BLaER1 treated with 17β-estradiol and CSF1 and Interleukin-3, amounts not matched to agents 10 nM and 100 nM (cell line): ENCODE data around the gene IL1R1.

Experiments used
- H3K27ac ChIP-seq, 11 experiments: shearing (Covaris generic); formaldehyde crosslinking; 2 replicates each; pipeline ENCODE4 v1.8.1; 2022
- H3K27me3 ChIP-seq, 11 experiments: shearing (Covaris generic); formaldehyde crosslinking; 2 replicates each; pipeline ENCODE4 v1.8.1; 2022
- H3K36me3 ChIP-seq, 11 experiments: shearing (Covaris generic); formaldehyde crosslinking; 2 replicates each; pipeline ENCODE4 v1.8.1; 2022
- H3K4me1 ChIP-seq, 10 experiments: shearing (Covaris generic); formaldehyde crosslinking; 2 replicates each; pipeline ENCODE4 v1.8.1; 2022
- H3K4me2 ChIP-seq, 11 experiments: shearing (Covaris generic); formaldehyde crosslinking; 2 replicates each; pipeline ENCODE4 v1.8.1; 2022
- H3K4me3 ChIP-seq, 10 experiments: shearing (Covaris generic); formaldehyde crosslinking; 2 replicates each; pipeline ENCODE4 v1.8.1; 2022
- H3K9ac ChIP-seq, 11 experiments: shearing (Covaris generic); formaldehyde crosslinking; 2 replicates each; pipeline ENCODE4 v1.8.1; 2022
- H3K9me3 ChIP-seq, 11 experiments: shearing (Covaris generic); formaldehyde crosslinking; replicated peaks in 1 of 11; 2 replicates each; pipeline ENCODE4 v1.8.1; 2022
- H4K20me1 ChIP-seq, 11 experiments: shearing (Covaris generic); formaldehyde crosslinking; 2 replicates each; pipeline ENCODE4 v1.8.1; 2022
- Cebpa-rat ChIP-seq, 11 experiments: shearing (Covaris generic); IDR thresholded peaks; 2 replicates each; pipeline ENCODE4 v1.8.1; 2022

IL1R1 gene

DNA sequence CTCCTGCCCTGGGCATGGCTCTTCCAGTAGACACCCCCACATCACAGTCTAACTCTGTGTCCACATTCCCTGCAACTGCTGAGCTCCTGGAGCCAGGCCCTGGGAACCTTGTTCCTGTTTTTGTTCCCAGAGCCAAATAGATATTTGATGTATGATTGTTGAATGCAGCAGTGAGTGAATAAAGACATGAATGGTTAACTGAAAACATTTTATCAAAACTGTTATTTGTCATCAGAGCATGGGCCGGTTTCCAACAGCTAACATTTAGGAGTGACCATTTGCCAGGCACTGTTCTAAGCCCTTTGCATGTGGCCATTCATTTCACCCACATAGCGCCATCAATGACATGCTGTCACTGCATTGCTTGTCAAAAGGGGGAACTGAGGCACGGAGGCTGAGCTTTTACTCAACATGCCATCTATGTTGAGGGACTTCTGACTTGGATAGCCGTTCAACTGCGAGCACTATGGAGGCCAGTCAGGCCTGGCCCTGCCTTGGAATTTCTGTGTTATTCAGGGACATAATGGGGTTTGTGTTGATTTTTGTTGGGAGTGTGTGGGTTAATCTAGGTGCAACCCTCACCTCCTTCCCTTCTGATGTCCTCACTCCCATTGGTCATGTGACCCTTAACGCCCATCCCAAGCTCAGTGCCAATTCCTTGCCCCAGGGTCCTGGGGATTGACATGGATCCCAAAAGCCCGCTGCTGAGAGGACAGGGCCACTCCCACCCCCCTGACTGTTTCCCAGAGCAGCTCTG, 12.6 kb downstream of the IL1R1 start:
- Histone ChIP-seq H3K4me1 (peaks cover 0 to 13% (median 0%) of the 10 kb centered on the region in 10 experiments; a peak in 4 of 20 replicates), H4K20me1 (no peaks in the 10 kb centered on the region), H3K27me3 (no peaks in the 10 kb centered on the region), H3K9ac (no peak overlapping the region), H3K4me3 (no peak overlapping the region), H3K27ac (peak overlapping the region in 5 of 11 experiments; percentile 31 to 57 (median 38); a peak in 7 of 22 replicates), H3K4me2 (peak overlapping the region in 2 of 11 experiments; percentile 34 to 42; a peak in 4 of 22 replicates), H3K36me3 (no peaks in the 10 kb centered on the region; a peak in 1 of 22 replicates), H3K9me3 (peaks cover 7 to 40% (median 26%) of the 10 kb centered on the region in 11 experiments; a peak in 17 of 22 replicates)
- no peak for TF ChIP-seq Cebpa-rat (IDR thresholded peaks at IDR 0.05)

DNA sequence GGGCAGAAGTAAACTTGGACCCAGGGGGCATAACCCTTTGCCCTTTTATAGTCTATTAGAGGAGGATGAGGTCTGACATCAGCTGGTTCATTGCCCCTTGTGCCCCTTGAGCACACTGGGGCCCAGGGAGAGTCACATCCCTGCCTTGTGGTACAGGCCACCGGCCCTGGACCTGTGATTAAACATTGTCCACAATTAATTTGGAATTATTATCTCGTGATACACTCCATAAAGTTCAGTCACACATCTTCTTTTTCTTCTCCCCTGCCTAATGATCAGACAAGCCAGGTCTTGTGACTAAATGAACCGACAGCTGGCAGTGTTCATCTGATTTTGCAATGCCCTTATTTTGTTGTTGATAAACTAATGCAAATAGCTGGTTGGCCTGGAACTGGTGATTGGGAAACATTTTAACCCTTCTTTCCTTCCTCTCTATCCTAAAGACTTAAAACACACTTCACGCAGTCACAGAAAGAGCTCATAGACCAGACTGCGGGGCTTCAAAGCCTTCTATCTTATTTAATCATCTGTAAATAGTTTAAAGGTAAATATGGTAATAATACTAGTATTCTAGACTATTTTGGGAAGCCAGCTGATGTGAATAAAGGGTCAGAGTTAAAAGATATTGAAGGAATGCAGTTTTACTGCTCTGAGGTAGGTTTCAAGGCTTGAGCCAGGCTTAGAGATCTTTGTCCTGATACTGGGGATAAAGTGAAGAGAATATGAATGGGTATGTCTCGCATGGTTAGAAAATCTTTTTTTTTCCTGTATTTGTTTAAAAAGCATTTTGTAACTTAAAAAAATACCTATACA, 13.4 kb downstream of the IL1R1 start:
- no peak overlapping the region for H3K9ac ChIP-seq
- no peak for TF ChIP-seq Cebpa-rat (IDR thresholded peaks at IDR 0.05)
- H3K27me3 ChIP-seq, result no peaks in the 10 kb centered on the region
- H3K4me2 ChIP-seq, result peak overlapping the region in 2 of 11 experiments; percentile 34 to 42; a peak in 4 of 22 replicates
- peak overlapping the region in 5 of 11 experiments; percentile 31 to 57 (median 38); a peak in 7 of 22 replicates for H3K27ac ChIP-seq
- no peaks in the 10 kb centered on the region; a peak in 1 of 22 replicates for H3K36me3 ChIP-seq
- peaks cover 7 to 37% (median 22%) of the 10 kb centered on the region in 11 experiments; a peak in 15 of 22 replicates for H3K9me3 ChIP-seq
- H4K20me1 ChIP-seq, result no peaks in the 10 kb centered on the region
- no peak overlapping the region for H3K4me3 ChIP-seq
- peaks cover 0 to 13% (median 0%) of the 10 kb centered on the region in 10 experiments; a peak in 4 of 20 replicates for H3K4me1 ChIP-seq

DNA sequence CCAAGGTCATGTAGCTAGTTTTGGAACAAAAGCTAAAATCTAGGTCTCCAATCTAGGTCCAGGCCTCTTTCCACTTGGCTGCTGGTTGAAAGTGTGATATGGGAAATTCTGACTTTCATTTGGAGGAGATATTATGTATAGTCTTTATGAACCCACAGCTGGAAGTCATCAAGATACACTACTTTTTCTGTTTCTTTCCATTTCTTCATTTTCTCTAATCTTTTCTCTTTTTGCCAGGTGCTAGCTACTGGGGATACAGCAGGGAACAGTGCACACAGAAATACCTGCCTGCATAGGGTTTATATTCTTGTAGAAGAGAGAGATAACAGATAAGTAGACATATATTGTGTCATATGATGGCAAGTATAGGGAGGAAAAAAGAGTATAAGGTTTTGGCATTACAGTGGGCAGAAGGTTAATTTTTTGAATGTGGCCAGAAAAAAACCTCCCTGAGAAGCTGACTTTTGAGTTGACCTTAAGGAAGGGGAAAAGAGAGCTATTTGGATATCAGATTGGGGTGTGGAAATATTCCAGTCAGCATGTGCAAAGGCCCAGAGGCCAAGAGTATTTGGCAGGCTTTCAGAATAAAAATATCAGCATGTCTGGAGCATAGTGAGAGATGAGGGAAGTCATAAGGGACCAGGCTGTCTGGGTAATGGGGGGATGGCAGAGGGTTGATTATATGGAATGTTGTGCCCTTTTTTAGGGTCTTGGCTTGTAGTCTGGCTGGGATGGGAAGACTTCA, 15.6 kb downstream of the IL1R1 start:
- H3K4me2 ChIP-seq, result no peak overlapping the region
- H3K27ac ChIP-seq, result no peak overlapping the region
- H3K9me3 ChIP-seq, result peaks cover 0 to 19% (median 9%) of the 10 kb centered on the region in 11 experiments; a peak in 11 of 22 replicates
- no peaks in the 10 kb centered on the region for H3K27me3 ChIP-seq
- H3K9ac ChIP-seq, result no peak overlapping the region
- no peaks in the 10 kb centered on the region; a peak in 1 of 22 replicates for H3K36me3 ChIP-seq
- H3K4me1 ChIP-seq, result peaks cover 0 to 13% (median 0%) of the 10 kb centered on the region in 10 experiments; a peak in 4 of 20 replicates
- TF ChIP-seq Cebpa-rat (IDR thresholded peaks at IDR 0.05), result no peak
- no peak overlapping the region for H3K4me3 ChIP-seq
- H4K20me1 ChIP-seq, result no peaks in the 10 kb centered on the region

DNA sequence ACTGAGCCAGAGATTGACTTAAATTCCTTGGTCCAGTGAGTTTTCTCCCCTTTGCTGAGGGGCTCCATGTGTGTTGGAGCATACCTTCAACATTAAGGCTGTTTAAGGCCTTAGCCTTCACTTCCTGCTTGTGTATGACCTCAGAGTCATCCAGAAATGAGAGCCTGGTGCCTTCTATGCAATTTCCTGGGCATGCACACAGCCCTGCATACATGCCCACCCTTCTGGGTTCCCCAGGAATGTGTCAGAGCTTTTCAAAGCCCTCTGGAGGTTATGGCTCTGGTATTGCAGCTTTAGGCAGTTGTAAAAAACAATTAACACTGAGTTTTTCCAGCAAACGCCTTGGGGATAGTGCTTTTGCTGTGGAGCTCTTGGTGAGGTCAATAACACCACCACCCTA, 16.7 kb downstream of the IL1R1 start:
- H3K4me2 ChIP-seq, result no peak overlapping the region
- peaks cover 0 to 13% (median 0%) of the 10 kb centered on the region in 10 experiments; a peak in 4 of 20 replicates for H3K4me1 ChIP-seq
- no peak for TF ChIP-seq Cebpa-rat (IDR thresholded peaks at IDR 0.05)
- no peaks in the 10 kb centered on the region; a peak in 1 of 22 replicates for H3K36me3 ChIP-seq
- H3K27ac ChIP-seq, result no peak overlapping the region
- H3K4me3 ChIP-seq, result no peak overlapping the region
- H3K9me3 ChIP-seq, result peaks cover 0 to 10% (median 4%) of the 10 kb centered on the region in 11 experiments; a peak in 6 of 22 replicates
- H3K9ac ChIP-seq, result no peak overlapping the region
- no peaks in the 10 kb centered on the region for H4K20me1 ChIP-seq
- H3K27me3 ChIP-seq, result no peaks in the 10 kb centered on the region

DNA sequence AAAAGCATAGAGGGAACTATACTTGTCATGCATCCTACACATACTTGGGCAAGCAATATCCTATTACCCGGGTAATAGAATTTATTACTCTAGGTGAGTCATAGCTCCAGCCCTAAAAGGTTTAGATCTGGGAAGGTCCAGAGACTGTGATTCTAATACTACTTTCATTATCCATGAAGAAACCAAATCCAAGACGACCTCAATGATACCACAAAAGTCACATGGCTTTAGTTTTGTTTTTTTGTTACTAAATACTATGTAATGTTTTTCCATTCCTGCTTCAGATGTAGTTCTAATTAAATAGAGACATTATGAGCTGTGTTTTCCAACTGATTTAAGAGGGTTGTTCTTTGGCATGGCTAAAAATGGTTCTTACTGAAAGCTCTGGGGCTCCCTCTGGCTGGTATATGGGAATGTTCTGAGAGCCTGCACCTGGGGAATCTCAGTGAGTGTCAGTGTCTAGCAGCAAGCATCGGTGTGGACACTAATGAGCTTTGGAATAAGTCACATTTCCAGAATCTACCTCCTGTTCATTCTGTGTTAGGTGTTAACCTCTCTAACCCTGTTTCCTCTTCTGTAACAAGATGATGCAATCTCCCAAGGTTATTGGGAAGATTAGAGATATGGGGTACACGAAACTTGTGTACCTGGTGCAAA, 23.8 kb downstream of the IL1R1 start:
- Histone ChIP-seq H3K4me1 (no peaks in the 10 kb centered on the region), H3K27me3 (no peaks in the 10 kb centered on the region), H4K20me1 (no peaks in the 10 kb centered on the region), H3K36me3 (no peaks in the 10 kb centered on the region), H3K9ac (no peak overlapping the region), H3K4me3 (no peak overlapping the region), H3K4me2 (no peak overlapping the region), H3K9me3 (peaks cover 0 to 8% (median 0%) of the 10 kb centered on the region in 11 experiments; a peak in 4 of 22 replicates), H3K27ac (no peak overlapping the region)
- peak in 1 of 11 experiments; percentile 48; a peak in 2 of 22 replicates for TF ChIP-seq Cebpa-rat (IDR thresholded peaks at IDR 0.05)

DNA sequence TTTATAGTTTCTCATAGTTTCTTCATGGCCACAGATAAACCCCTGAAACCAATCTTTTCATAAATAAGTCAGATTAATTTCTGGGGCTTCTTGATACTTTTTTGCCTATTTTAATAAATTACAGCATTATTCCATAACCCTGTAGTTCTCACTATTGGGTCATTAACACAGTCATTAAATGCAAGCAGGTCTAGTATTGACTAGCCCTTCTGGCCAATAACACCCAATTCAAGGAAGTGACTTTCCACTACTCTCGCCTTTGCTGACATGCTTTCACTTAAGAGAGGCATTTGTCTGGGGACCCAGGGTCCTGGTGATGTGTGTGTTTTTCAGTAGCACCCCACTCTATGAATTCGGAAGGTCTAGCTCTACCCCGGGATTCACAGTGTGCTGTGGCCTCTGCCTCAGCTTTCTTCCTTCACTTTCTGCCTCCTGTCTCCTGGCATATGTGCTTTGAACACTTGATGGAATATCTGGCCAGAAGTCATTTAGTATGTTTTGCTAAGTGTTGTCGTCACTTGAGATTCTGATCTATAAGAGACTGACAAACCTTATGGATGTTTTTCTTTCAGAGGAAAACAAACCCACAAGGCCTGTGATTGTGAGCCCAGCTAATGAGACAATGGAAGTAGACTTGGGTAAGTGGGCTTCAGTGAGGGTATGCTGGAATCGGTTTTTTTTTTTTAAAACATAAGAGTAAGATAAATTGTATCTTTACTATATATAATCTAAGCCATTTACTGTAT, 25.7 kb downstream of the IL1R1 start:
- Histone ChIP-seq H3K27me3 (no peaks in the 10 kb centered on the region), H3K36me3 (no peaks in the 10 kb centered on the region), H3K4me3 (no peak overlapping the region), H3K4me2 (no peak overlapping the region), H4K20me1 (no peaks in the 10 kb centered on the region), H3K27ac (no peak overlapping the region), H3K4me1 (peaks cover 0 to 12% (median 4%) of the 10 kb centered on the region in 10 experiments; a peak in 12 of 20 replicates), H3K9me3 (peaks cover 0 to 8% (median 0%) of the 10 kb centered on the region in 11 experiments; a peak in 4 of 22 replicates), H3K9ac (no peak overlapping the region)
- no peak for TF ChIP-seq Cebpa-rat (IDR thresholded peaks at IDR 0.05)

DNA sequence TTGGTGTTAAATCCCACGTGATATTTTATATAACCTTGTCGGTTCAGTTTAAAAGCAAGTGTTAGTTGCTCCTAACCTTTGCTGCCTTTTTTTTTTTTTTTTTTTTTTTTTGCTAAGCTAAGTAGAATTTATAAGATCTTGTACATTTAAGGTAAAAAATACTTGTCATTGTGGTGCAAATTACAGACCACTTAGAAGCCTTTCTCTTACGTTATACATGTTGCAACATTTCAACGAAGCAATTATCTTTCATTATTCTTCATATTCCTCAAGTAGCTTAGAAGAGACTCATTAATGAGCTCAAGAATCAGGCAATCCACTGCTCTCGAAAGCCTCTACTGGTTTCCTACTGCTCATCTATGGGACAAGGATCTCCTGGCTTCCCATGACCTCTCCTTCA, 29.4 kb downstream of the IL1R1 start:
- no peaks in the 10 kb centered on the region for H3K27me3 ChIP-seq

More for the DNA sequence above, 29.4 kb downstream of the IL1R1 start:
- no peak overlapping the region for H3K4me3 ChIP-seq
- H3K27ac ChIP-seq, result no peak overlapping the region
- TF ChIP-seq Cebpa-rat (IDR thresholded peaks at IDR 0.05), result no peak
- peaks cover 0 to 16% (median 4%) of the 10 kb centered on the region in 10 experiments; a peak in 12 of 20 replicates for H3K4me1 ChIP-seq
- no peaks in the 10 kb centered on the region for H4K20me1 ChIP-seq
- H3K9ac ChIP-seq, result no peak overlapping the region
- H3K36me3 ChIP-seq, result no peaks in the 10 kb centered on the region
- peak overlapping the region in 2 of 11 experiments; percentile 53 to 75; a peak in 4 of 22 replicates for H3K4me2 ChIP-seq
- H3K9me3 ChIP-seq, result no peaks in the 10 kb centered on the region
